ENCODE measurements around the gene AMIGO2.

GRCh38 chr12:47053961-47054360 lies 25.8 kb downstream of the AMIGO2 start:
- TF ChIP-seq POLR2AphosphoS5 (IDR thresholded peaks at IDR 0.05) (no peak), CTCF (IDR thresholded peaks at IDR 0.05) (no peak), POLR2A (IDR thresholded peaks at IDR 0.05) (no peak), EP300 (IDR thresholded peaks at IDR 0.05) (no peak)

All from suprapubic skin (tissue), 4 donors.